Glutamatergic neuron (in vitro differentiated cells): ENCODE measurements around the gene ASIC4. TPM values are rescaled to one million over a fixed set of nuclear protein-coding genes. Genes with fewer than 3 reads are reported as not detected.
A peak's percentile ranks its signal among the peaks of the same experiment; 100 is the strongest.

Experiments used
- DNase-seq: peaks from one replicate; pipeline ENCODE4 v3.0.0; 2022
- H3K27ac Mint-ChIP-seq: one replicate; pipeline ENCODE4 v1.8.0; 2020; ENCODE audit warnings: mild to moderate bottlenecking, mixed read lengths, inconsistent platforms; ENCODE audit not compliant: unreplicated experiment
- H3K27me3 Mint-ChIP-seq: one replicate; pipeline ENCODE4 v1.8.0; 2020; ENCODE audit warnings: mild to moderate bottlenecking, moderate library complexity, mixed read lengths, inconsistent platforms; ENCODE audit not compliant: unreplicated experiment
- H3K36me3 Mint-ChIP-seq: one replicate; pipeline ENCODE4 v1.8.0; 2020; ENCODE audit warnings: mild to moderate bottlenecking, mixed read lengths, inconsistent platforms; ENCODE audit not compliant: unreplicated experiment
- H3K4me1 Mint-ChIP-seq: one replicate; pipeline ENCODE4 v1.8.0; 2020; ENCODE audit warnings: mild to moderate bottlenecking, low read depth, mixed read lengths, inconsistent platforms; ENCODE audit not compliant: unreplicated experiment
- H3K4me3 Mint-ChIP-seq: one replicate; pipeline ENCODE4 v1.8.0; 2020; ENCODE audit warnings: mild to moderate bottlenecking, mixed read lengths, inconsistent platforms; ENCODE audit not compliant: unreplicated experiment
- H3K9me3 Mint-ChIP-seq: one replicate; pipeline ENCODE4 v1.8.0; 2020; ENCODE audit warnings: mild to moderate bottlenecking, moderate library complexity, mixed read lengths, inconsistent platforms; ENCODE audit not compliant: unreplicated experiment
- long read RNA-seq: library from polyadenylated mRNA; unstranded; transcript quantifications from one replicate; pipeline ENCODE4 v2.0.0, GENCODE V29; 2020; ENCODE audit not compliant: unreplicated experiment
- total RNA-seq: library from RNA; stranded (reverse); fragmentation: NEBNext Ultra II Directional; extraction: Animal tissue kit (Norgen Biotek cat#: 25700); gene quantifications from one replicate; pipeline ENCODE4 v1.2.1, GENCODE V29; 2021; ENCODE audit not compliant: unreplicated experiment
- TF ChIP-seq, protein P1 (sequence below): fragments of 200-600 bp; sonication (generic); IDR thresholded peaks from one replicate; pipeline ENCODE4 v1.5.0; 2021; ENCODE audit not compliant: partially characterized antibody, unreplicated experiment

Gene ASIC4, protein sequence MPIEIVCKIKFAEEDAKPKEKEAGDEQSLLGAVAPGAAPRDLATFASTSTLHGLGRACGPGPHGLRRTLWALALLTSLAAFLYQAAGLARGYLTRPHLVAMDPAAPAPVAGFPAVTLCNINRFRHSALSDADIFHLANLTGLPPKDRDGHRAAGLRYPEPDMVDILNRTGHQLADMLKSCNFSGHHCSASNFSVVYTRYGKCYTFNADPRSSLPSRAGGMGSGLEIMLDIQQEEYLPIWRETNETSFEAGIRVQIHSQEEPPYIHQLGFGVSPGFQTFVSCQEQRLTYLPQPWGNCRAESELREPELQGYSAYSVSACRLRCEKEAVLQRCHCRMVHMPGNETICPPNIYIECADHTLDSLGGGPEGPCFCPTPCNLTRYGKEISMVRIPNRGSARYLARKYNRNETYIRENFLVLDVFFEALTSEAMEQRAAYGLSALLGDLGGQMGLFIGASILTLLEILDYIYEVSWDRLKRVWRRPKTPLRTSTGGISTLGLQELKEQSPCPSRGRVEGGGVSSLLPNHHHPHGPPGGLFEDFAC
- 5.4 TPM for total RNA-seq
- long read RNA-seq: 0 reads

DNA sequence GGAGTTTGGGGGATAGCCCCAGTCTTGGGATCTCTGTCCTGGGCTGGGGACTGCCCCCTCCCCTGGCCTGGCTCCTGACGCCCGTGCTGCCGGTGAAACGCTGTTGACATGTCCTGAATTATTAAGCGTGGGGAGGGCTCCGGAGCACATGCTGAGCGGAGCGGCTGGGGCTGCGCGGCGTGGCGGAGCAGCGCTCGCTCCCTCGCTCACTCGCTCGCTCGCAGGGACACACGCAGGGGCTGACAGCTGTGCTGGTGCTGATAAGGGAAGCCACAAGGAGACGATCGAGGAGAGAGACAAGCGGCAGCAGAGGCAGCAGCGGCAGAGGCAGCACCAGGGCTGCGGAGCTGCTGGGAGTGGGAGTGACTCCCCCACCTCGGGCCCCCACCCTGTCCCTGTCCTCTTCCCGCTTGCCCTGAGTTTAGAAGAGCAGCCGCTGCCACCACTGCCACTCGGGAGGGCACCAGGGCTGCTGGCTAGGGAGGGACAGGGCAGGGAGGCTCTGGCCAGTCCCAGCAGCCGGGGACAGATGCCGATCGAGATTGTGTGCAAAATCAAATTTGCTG is at the start of gene ASIC4:
ASIC4 (plus strand) TSS at position 287 of the 566 bp plus-strand sequence; CDS start at position 530, 243 bp downstream.
- H3K4me3 Mint-ChIP-seq: peak within 1 kb of the TSS; percentile 80
- peaks cover 56% of the 10 kb centered on the region for H3K4me1 Mint-ChIP-seq
- no peaks in the 10 kb centered on the region for H3K36me3 Mint-ChIP-seq
- H3K27me3 Mint-ChIP-seq: peaks cover 29% of the 10 kb centered on the region
- H3K9me3 Mint-ChIP-seq: peaks cover 24% of the 10 kb centered on the region
- peak within 1 kb of the TSS; percentile 95 for H3K27ac Mint-ChIP-seq
- TF ChIP-seq, protein P1, sequence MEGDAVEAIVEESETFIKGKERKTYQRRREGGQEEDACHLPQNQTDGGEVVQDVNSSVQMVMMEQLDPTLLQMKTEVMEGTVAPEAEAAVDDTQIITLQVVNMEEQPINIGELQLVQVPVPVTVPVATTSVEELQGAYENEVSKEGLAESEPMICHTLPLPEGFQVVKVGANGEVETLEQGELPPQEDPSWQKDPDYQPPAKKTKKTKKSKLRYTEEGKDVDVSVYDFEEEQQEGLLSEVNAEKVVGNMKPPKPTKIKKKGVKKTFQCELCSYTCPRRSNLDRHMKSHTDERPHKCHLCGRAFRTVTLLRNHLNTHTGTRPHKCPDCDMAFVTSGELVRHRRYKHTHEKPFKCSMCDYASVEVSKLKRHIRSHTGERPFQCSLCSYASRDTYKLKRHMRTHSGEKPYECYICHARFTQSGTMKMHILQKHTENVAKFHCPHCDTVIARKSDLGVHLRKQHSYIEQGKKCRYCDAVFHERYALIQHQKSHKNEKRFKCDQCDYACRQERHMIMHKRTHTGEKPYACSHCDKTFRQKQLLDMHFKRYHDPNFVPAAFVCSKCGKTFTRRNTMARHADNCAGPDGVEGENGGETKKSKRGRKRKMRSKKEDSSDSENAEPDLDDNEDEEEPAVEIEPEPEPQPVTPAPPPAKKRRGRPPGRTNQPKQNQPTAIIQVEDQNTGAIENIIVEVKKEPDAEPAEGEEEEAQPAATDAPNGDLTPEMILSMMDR: no peak
- peak; percentile 73 for DNase-seq

DNA sequence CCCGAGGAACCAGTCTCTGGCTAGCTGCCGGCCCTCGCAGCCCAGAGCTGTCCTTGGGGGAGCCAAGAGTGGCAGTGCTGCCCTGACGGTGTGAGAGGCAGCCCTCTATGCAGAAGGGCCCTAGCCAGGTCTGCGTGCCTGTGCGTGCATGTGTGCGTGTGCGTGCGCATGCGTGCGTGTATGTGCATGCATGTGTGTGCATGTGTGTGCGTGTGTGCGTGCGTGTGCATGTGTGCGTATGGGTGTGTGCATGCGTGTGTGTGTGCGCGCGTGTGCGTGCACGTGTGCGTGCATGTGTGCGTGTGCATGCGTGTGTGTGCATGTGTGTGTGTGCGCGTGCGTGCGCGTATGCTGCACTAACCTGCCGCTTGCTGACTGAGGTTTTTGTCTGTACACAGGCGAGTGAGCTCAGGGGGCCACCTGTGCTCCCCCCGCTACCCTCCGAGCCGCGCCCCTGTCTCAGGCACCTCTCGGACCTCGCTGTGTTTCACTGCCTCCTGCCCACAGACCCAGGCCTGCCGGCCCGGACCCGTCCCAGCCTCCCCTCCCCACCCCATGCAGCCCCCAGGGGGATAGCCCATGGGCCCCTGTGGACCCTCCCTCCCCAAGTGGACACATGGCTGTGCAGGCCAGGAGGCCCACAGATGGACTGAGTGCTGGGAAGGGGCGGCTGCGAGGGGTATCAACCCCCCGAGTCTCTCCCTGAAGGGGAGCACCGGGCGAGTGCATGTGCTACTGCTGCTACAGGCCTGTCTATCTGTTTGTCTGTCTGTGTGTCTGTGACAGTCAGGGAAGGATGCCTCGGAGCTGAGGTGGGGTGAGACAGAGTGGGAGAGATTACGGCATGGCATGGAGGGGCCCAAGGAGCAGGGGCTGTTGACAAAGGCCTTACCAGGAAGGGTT is 48.4 kb upstream of the ASIC4 start:
- peaks cover 4% of the 10 kb centered on the region for H3K4me1 Mint-ChIP-seq
- TF ChIP-seq, protein P1: no peak
- H3K27ac Mint-ChIP-seq: no peak overlapping the region
- H3K4me3 Mint-ChIP-seq: no peak overlapping the region
- DNase-seq: no peak
- H3K9me3 Mint-ChIP-seq: peaks cover 6% of the 10 kb centered on the region
- H3K36me3 Mint-ChIP-seq: no peaks in the 10 kb centered on the region
- peaks cover 3% of the 10 kb centered on the region for H3K27me3 Mint-ChIP-seq

DNA sequence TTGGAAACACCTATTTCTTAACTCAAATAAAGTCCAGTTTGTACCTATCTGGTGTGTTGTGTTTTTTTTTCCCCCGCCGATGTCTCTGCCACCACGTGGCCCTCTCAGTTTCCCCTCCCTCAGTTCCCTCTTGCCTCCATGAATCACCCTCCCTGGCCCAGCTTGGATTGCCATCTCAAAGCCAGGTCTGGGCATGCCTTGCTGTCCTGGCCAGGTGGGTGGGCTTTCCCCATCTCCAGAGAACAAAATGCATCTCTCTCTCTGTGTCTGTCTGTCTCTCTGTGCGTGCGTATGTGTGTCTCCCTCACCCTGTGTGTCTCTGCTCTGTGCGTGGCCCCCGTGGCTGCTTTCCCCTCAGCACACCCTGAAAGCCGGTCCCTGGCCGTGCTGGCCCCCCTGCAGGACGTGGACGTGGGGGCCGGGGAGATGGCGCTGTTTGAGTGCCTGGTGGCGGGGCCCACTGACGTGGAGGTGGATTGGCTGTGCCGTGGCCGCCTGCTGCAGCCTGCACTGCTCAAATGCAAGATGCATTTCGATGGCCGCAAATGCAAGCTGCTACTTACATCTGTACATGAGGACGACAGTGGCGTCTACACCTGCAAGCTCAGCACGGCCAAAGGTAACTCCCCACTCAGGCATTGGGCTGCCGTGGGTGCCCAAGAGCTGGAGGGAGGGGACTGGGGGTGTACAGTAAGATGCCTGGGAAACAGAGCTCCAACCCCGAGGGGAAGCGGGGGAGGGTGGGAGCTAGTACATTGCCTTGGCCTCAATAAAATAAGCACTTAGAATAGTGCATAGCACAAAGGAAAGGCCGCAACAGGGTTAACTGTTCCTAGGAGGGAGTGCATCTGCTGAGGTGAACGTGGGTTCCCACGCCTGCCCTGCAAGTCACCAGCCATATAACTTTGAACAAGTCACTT is 47.2 kb upstream of the ASIC4 start:
- Mint-ChIP-seq H3K4me1 (peaks cover 7% of the 10 kb centered on the region), H3K27me3 (peaks cover 3% of the 10 kb centered on the region), H3K9me3 (peaks cover 6% of the 10 kb centered on the region), H3K36me3 (no peaks in the 10 kb centered on the region), H3K4me3 (no peak overlapping the region), H3K27ac (no peak overlapping the region)
- no peak for DNase-seq
- TF ChIP-seq, protein P1: no peak

DNA sequence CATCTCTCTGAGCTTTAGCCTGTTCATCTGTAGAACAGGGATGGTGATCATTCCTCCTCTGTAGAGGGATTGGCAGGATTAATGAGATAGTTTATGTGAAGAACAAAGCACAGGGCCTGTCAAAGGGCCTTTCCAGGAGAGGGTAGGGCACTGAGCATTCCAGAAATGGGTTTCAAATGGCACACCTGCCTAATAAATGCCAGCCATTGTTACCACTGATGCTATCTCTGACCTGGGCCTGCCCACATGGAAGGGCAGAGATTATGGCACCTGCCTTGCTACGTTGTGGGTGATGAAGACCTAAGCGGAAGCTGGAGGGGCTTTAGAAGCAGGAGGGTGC is 46.6 kb upstream of the ASIC4 start:
- DNase-seq: no peak
- peaks cover 3% of the 10 kb centered on the region for H3K27me3 Mint-ChIP-seq
- H3K27ac Mint-ChIP-seq: no peak overlapping the region
- H3K4me1 Mint-ChIP-seq: peaks cover 7% of the 10 kb centered on the region
- H3K36me3 Mint-ChIP-seq: no peaks in the 10 kb centered on the region
- H3K4me3 Mint-ChIP-seq: no peak overlapping the region
- peaks cover 6% of the 10 kb centered on the region for H3K9me3 Mint-ChIP-seq
- TF ChIP-seq, protein P1: no peak
